Panc1 (cell line): ENCODE data around the gene DDIAS. TPM values are rescaled to one million over a fixed set of nuclear protein-coding genes. Genes with fewer than 3 reads are reported as not detected.

Source experiments
- ATAC-seq: fragments of 200-7000 bp; cut with Tn5 transposase; 2 replicates; pipeline ENCODE4 v1.9.1; 2020; ENCODE audit warnings: mild to moderate bottlenecking, moderate library complexity
- BruUV-seq: library from RNA; stranded (reverse); fragments of 400-500 nt; replicated peaks from 2 replicates; lab custom pipeline; 2021; lab: Mats Ljungman, UMichigan
- CTCF ChIA-PET: fragments of 300-600 bp; sonication (Branson Sonifier 250); formaldehyde crosslinking; loops from one replicate; lab custom pipeline; 2022; ENCODE audit warnings: antibody characterized with exemption; lab: Charles Lee
- POLR2A ChIA-PET: fragments of 300-600 bp; sonication (Branson Sonifier 250); formaldehyde crosslinking; loops from one replicate; lab custom pipeline; 2022; ENCODE audit warnings: antibody characterized with exemption; lab: Charles Lee
- DNase-seq: peaks from one replicate; pipeline ENCODE4 v3.0.0-alpha.2; 2010; ENCODE audit warnings: low read depth, low spot score
- H3K27ac ChIP-seq: 2 replicates; pipeline ENCODE4 v1.5.1; 2011; ENCODE audit warnings: mild to moderate bottlenecking, low read length, inconsistent platforms
- H3K27me3 ChIP-seq: fragments of 200-500 bp; sonication (Bioruptor generic); 2 replicates; pipeline ENCODE4 v1.6.0; 2014; ENCODE audit warnings: low read length, inconsistent platforms; ENCODE audit not compliant: control insufficient read depth, insufficient read depth
- H3K36me3 ChIP-seq: fragments of 200-500 bp; sonication (Bioruptor generic); 2 replicates; pipeline ENCODE4 v1.5.1; 2014; ENCODE audit warnings: inconsistent platforms, mild to moderate bottlenecking, low read length, moderate library complexity; ENCODE audit not compliant: control insufficient read depth, insufficient read depth
- H3K4me1 ChIP-seq: 2 replicates; pipeline ENCODE4 v1.5.1; 2011; ENCODE audit warnings: inconsistent platforms, mild to moderate bottlenecking, low read length, moderate library complexity; ENCODE audit not compliant: control insufficient read depth, insufficient read depth
- H3K4me3 ChIP-seq, 2 experiments: 2 replicates each; pipeline ENCODE4 v1.5.1; 2011 to 2012; ENCODE audit warnings: low read depth in 2 of 2, low read length in 2 of 2, mild to moderate bottlenecking in 2 of 2, inconsistent platforms in 1 of 2, moderate library complexity in 1 of 2
- H3K9me3 ChIP-seq: fragments of 200-500 bp; sonication (Bioruptor generic); 2 replicates; pipeline ENCODE4 v1.5.1; 2014; ENCODE audit warnings: low read depth, mild to moderate bottlenecking, inconsistent platforms, low read length, moderate library complexity; ENCODE audit not compliant: control insufficient read depth, insufficient read depth
- POLR2AphosphoS5 ChIP-seq: IDR thresholded peaks from 2 replicates; pipeline ENCODE4 v1.6.1; 2012; ENCODE audit warnings: mild to moderate bottlenecking, low read depth, low read length, moderate library complexity
- SIN3A ChIP-seq: IDR thresholded peaks from 2 replicates; pipeline ENCODE4 v1.6.1; 2012; ENCODE audit warnings: low read depth, mild to moderate bottlenecking, low read length, moderate library complexity, borderline replicate concordance; ENCODE audit not compliant: insufficient read depth
- TCF7L2 ChIP-seq: IDR thresholded peaks from 2 replicates; pipeline ENCODE4 v1.6.1; 2011; ENCODE audit warnings: mild to moderate bottlenecking, low read depth, low read length, inconsistent platforms
- in situ Hi-C: cut with HindIII; loops from 2 replicates; pipeline ENCODE4 v1.10.0; 2016; ENCODE audit warnings: low sequenced_read_pairs, low pct_unique_long_range_greater_than_20kb
- intact Hi-C: fragments of 100-400 bp; cut with micrococcal nuclease; formaldehyde crosslinking; loops from one replicate; pipeline ENCODE4 v1.10.0; 2022; ENCODE audit not compliant: unreplicated experiment
- total RNA-seq: library from RNA; stranded (reverse); gene quantifications from one replicate; pipeline ENCODE4 v1.2.1, GENCODE V29; 2021; ENCODE audit not compliant: unreplicated experiment
- TF ChIP-seq, protein P1 (sequence below): fragments of 450-650 bp; IDR thresholded peaks from 2 replicates; pipeline ENCODE4 v1.5.1; 2017; ENCODE audit warnings: mild to moderate bottlenecking
- TF ChIP-seq, protein P2 (sequence below), 2 experiments: IDR thresholded peaks; 2 replicates each; pipeline ENCODE4 v1.6.1; 2011 to 2012; ENCODE audit warnings: low read depth in 2 of 2, control low read depth in 1 of 2, low read length in 1 of 2, mild to moderate bottlenecking in 1 of 2, moderate library complexity in 1 of 2; ENCODE audit not compliant: insufficient read depth in 1 of 2

DDIAS gene
- total RNA-seq, 1 experiment from 2014 or later: 22.9 TPM

DNA sequence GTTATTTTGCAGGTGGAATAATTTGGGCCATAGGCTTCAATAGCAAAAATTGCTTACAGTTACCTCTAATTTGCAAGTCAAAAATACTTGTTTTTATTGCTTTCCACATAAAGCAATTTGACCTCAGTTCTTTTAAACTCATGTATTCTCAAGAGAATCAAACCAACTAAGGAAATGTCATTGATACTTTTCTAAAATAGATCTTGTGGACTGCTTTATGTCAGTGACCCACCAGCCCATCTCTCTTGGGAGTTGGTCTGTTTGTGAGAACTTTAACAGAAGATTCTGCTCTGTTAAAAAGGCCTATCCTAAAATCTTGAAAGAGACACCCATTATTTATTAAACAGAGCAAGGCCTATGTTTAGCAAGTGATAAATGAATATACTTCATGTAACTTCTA is 75.2 kb downstream of the DDIAS start:
- Histone ChIP-seq H3K9me3 (no peaks in the 10 kb centered on the region), H3K36me3 (no peaks in the 10 kb centered on the region), H3K27ac (no peak overlapping the region), H3K4me3 (no peak overlapping the region), H3K27me3 (no peaks in the 10 kb centered on the region), H3K4me1 (peaks cover 6% of the 10 kb centered on the region; the same call in 1 of the 2 replicates)
- ATAC-seq (no peak), DNase-seq (no peak)
- in situ Hi-C loops: no loop called here
- no TSS peak for BruUV-seq
- intact Hi-C loops: no loop called here
- CTCF ChIA-PET: no interaction called here
- POLR2A ChIA-PET: no interaction called here
- TF ChIP-seq, protein P1, sequence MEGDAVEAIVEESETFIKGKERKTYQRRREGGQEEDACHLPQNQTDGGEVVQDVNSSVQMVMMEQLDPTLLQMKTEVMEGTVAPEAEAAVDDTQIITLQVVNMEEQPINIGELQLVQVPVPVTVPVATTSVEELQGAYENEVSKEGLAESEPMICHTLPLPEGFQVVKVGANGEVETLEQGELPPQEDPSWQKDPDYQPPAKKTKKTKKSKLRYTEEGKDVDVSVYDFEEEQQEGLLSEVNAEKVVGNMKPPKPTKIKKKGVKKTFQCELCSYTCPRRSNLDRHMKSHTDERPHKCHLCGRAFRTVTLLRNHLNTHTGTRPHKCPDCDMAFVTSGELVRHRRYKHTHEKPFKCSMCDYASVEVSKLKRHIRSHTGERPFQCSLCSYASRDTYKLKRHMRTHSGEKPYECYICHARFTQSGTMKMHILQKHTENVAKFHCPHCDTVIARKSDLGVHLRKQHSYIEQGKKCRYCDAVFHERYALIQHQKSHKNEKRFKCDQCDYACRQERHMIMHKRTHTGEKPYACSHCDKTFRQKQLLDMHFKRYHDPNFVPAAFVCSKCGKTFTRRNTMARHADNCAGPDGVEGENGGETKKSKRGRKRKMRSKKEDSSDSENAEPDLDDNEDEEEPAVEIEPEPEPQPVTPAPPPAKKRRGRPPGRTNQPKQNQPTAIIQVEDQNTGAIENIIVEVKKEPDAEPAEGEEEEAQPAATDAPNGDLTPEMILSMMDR: no peak
- TF ChIP-seq, protein P2, sequence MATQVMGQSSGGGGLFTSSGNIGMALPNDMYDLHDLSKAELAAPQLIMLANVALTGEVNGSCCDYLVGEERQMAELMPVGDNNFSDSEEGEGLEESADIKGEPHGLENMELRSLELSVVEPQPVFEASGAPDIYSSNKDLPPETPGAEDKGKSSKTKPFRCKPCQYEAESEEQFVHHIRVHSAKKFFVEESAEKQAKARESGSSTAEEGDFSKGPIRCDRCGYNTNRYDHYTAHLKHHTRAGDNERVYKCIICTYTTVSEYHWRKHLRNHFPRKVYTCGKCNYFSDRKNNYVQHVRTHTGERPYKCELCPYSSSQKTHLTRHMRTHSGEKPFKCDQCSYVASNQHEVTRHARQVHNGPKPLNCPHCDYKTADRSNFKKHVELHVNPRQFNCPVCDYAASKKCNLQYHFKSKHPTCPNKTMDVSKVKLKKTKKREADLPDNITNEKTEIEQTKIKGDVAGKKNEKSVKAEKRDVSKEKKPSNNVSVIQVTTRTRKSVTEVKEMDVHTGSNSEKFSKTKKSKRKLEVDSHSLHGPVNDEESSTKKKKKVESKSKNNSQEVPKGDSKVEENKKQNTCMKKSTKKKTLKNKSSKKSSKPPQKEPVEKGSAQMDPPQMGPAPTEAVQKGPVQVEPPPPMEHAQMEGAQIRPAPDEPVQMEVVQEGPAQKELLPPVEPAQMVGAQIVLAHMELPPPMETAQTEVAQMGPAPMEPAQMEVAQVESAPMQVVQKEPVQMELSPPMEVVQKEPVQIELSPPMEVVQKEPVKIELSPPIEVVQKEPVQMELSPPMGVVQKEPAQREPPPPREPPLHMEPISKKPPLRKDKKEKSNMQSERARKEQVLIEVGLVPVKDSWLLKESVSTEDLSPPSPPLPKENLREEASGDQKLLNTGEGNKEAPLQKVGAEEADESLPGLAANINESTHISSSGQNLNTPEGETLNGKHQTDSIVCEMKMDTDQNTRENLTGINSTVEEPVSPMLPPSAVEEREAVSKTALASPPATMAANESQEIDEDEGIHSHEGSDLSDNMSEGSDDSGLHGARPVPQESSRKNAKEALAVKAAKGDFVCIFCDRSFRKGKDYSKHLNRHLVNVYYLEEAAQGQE (IDR thresholded peaks at IDR 0.05; ENCODE audit: insufficient read depth in 1 of 2, low read depth in 2 of 2, low read length in 1 of 2): no peak
- TF ChIP-seq POLR2AphosphoS5 (no peak), TCF7L2 (no peak), SIN3A (no peak)

DNA sequence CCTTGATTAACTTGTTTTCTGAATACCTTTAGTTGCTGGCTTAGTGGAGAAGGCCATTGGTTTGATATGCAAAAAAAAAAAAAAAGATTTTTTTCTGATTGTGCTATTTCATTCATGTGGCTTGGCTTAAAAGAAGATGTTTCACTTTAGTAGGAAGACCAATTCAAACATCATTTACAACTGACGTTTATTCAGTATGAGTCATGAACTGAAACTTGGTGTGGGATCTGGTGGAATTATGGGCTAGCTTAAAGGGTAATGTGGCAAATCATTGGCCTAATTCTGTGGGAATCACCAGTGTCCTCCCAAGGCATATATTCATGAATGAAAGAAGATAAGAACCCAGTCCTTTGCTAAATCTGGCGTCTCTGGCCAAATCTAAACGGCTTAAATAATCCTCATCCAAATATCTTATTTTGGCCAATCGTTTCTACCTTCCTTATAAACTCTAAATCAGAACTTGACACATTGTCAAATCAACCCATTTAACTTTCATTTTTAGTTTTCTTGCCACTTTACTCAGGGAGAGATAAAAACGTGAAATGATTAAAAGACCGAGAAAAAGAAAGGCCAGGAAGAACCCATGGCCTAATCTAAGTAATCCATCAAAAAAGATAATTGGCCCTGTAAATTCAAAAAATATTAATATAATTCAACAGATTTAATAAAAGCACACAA is 77.0 kb downstream of the DDIAS start:
- no peaks in the 10 kb centered on the region for H3K9me3 ChIP-seq
- in situ Hi-C loops (no loop called here), intact Hi-C loops (no loop called here)
- H3K4me3 ChIP-seq: no peak overlapping the region
- ATAC-seq (no peak), DNase-seq (no peak)
- ChIA-PET POLR2A (interaction anchor here (0.7 kb wide), 1 partner anchor 129 kb away, joined by 5 read pairs; no protein-coding TSS in a partner anchor), CTCF (no interaction called here)
- TF ChIP-seq SIN3A (no peak), TCF7L2 (no peak)
- no peaks in the 10 kb centered on the region for H3K36me3 ChIP-seq
- H3K27me3 ChIP-seq: no peaks in the 10 kb centered on the region
- no TSS peak for BruUV-seq
- peaks cover 6% of the 10 kb centered on the region; the same call in 1 of the 2 replicates for H3K4me1 ChIP-seq
- no peak overlapping the region for H3K27ac ChIP-seq

DNA sequence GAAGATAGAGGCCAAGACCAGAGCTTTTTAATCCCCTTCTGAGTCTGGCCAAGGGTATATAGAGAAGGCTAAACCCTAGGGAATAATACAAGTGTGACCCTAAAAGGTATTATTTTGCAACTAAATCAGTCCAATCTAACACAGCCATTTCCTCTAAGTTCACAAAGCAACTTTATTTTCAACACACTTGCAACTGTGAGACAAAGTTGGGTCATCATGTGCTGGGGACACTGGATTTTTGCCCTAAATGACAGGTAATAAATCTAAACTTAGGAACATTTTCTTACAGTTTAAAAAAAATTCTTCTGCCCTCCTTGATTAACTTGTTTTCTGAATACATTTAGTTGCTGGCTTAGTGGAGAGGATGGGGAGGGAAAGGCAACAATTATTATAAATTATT is 78.3 kb downstream of the DDIAS start:
- ChIA-PET CTCF (no interaction called here), POLR2A (no interaction called here)
- TF ChIP-seq SIN3A (no peak), TCF7L2 (no peak), POLR2AphosphoS5 (no peak)
- TF ChIP-seq, protein P2 (IDR thresholded peaks at IDR 0.05; ENCODE audit: insufficient read depth in 1 of 2, low read depth in 2 of 2, low read length in 1 of 2): no peak
- TF ChIP-seq, protein P1: no peak
- no peak overlapping the region for H3K27ac ChIP-seq
- H3K36me3 ChIP-seq: no peaks in the 10 kb centered on the region
- H3K9me3 ChIP-seq: no peaks in the 10 kb centered on the region
- intact Hi-C loops: no loop called here
- BruUV-seq: no TSS peak
- no peak overlapping the region for H3K4me3 ChIP-seq
- in situ Hi-C loops: no loop called here
- DNase-seq: no peak
- H3K4me1 ChIP-seq: peaks cover 6% of the 10 kb centered on the region; the same call in 1 of the 2 replicates
- ATAC-seq: no peak
- H3K27me3 ChIP-seq: no peaks in the 10 kb centered on the region
